GM12865 (cell line): ENCODE results near the gene VGLL4.

Experiments used
- DNase-seq: peaks from one replicate; pipeline ENCODE4 v3.0.0; 2010; ENCODE audit warnings: low read depth
- H3K4me3 ChIP-seq: 2 replicates; pipeline ENCODE4 v1.5.1; 2011; ENCODE audit warnings: mild to moderate bottlenecking, low read depth, low read length, control low read depth
- TF ChIP-seq, protein P1 (sequence below): IDR thresholded peaks from 2 replicates; pipeline ENCODE4 v1.5.1; 2011; ENCODE audit warnings: low read length, control low read depth, low read depth, inconsistent platforms; ENCODE audit not compliant: insufficient read depth; ENCODE audit errors: missing control alignments

VGLL4 gene

DNA sequence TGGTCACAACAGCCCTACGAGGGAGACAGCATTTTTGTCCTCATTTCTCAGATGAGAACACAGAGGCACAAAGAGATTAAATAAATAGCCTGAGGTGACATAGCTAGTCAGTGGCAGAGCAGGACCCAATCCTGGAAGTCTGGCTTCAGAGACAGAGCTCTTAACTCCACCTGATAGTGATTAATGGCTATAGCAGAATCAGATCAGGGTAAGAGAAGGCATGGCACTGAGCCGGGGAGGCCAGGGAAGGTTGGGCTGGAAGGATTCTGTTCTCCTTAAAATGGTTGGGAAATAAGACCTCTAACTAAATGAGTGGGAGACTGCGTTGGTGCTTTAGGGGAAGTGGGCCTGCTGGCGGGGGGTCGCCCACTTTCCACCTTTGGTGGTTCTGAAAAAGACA lies 104.5 kb downstream of the VGLL4 start:
- H3K4me3 ChIP-seq, result no peak overlapping the region
- TF ChIP-seq, protein P1, sequence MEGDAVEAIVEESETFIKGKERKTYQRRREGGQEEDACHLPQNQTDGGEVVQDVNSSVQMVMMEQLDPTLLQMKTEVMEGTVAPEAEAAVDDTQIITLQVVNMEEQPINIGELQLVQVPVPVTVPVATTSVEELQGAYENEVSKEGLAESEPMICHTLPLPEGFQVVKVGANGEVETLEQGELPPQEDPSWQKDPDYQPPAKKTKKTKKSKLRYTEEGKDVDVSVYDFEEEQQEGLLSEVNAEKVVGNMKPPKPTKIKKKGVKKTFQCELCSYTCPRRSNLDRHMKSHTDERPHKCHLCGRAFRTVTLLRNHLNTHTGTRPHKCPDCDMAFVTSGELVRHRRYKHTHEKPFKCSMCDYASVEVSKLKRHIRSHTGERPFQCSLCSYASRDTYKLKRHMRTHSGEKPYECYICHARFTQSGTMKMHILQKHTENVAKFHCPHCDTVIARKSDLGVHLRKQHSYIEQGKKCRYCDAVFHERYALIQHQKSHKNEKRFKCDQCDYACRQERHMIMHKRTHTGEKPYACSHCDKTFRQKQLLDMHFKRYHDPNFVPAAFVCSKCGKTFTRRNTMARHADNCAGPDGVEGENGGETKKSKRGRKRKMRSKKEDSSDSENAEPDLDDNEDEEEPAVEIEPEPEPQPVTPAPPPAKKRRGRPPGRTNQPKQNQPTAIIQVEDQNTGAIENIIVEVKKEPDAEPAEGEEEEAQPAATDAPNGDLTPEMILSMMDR, result no peak
- DNase-seq, result no peak

DNA sequence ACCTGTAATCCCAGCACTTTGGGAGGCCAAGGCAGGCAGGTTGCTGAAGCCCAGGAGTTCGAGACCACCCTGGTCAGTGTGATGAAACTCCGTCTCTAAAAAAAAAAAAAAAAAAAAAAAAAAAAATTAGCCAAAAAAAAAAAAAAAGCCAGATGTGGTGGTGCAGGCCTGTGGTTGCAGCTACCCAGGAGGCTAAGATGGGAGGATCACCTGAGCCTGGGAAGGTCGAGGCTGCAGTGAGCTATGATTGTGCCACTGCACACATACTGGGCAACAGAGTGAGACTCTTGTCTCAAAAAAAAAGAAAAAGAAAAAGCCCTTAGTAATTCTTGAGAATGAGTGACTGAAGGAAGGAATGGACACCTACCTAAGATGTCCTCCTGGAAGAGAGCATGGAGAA lies 105.1 kb downstream of the VGLL4 start:
- DNase-seq, result no peak
- H3K4me3 ChIP-seq, result no peak overlapping the region
- TF ChIP-seq, protein P1, result no peak

DNA sequence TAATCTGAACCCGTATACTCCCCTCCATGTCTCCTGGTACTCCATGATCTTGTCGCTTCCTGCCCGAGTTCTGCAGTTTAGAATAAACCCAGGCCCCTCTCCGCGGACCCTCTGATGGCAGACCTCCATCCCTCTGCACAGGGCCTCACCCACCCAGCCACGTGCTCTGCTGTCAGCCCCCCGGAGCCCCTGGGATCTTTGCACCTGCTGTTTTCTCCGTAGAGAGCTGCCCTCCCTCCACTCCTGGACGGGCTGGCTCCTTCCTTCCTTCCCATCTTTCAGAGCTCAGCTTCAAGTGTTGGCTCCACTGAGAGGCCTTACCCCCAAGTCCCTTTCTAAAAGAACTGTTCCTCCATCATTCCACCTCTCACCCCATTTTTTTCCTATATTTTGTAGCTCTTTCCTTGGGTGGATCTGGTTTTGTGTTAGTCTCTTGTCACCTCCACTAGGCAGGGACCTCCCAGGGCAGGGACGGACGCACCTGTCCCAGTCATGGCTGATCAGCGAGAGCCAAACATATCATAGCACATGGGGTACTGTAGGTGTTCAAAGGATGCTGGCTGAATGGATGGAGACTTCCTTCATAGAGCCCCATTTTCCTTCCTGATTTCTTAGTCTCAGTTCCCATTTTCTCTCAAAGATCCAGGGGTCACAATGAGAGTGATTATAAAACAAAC lies 106.6 kb downstream of the VGLL4 start:
- TF ChIP-seq, protein P1, result no peak
- DNase-seq, result no peak
- H3K4me3 ChIP-seq, result no peak overlapping the region

DNA sequence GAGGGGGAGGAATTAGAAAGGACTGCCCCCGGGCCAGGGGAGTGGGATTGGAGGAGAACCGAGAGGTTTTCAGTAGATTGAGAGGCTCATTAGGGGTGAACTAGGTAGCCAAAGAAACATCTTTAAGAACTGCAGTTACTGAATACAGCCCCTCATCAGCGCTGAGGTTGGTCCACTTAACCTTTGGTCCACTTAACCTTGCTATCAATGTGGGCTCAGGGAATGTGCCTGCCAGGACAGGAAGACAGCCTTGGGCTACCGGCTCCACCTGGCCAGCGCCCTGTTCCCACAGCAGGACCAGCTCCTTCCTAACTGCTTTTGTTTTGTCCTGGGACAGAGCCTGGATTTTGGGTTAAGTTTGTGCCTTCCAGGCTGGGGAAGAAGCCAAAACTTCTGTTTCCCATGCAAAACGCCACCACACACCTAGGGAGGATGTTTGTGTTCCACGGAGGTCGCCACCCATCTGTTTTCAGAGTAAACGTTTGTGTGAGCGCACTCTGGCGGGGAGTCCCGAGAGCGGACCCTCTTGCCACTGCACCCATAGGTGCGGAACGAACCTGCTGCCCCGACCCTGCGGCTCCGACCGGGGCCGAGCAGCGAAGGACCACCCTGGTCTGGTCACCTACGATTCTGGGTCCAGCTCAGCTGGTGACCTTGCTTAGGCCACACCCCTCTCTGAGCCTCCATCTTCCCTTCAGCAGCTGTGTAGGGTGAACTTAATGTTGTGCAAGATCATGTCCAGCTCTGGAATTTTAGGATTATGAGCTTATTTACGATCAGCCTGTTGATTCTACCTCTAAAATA lies 107.4 kb downstream of the VGLL4 start:
- TF ChIP-seq, protein P1, result no peak
- H3K4me3 ChIP-seq, result no peak overlapping the region
- DNase-seq, result no peak

DNA sequence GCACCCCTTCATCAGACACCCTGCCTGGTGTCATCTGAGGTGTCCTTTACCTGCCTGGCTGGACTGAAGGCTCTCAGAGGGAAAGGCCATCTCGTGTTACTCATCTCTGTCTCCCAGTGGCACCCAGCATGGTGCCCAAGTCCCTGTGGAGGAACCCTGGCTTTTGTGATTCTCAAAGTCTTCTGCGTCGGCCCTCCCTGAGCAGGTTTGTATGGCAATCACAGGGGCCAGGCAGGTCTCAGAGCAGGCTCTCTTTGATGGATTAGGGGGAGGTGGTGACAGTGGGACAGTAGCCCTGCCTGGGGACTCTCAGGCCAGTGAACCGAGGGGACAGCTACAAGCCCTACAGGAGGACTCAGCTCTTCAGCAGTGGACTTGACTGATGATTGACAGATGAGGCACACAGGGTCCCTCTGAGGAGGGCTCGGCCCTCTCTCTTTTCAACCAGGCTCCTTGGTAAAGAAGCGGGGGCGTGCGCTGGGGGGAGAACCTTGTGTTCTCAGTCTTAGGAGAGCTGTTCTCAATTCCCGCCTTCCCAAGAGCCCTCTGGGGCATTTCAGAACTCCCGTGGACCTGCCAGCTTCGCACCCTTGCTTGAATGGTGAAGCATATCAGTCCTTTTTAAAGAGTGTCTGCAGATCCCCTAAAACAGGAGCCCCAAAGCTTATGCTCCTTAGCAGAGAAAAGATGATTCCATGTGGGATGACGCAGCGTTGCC lies 108.3 kb downstream of the VGLL4 start:
- DNase-seq, result no peak
- H3K4me3 ChIP-seq, result no peak overlapping the region
- TF ChIP-seq, protein P1, result no peak

DNA sequence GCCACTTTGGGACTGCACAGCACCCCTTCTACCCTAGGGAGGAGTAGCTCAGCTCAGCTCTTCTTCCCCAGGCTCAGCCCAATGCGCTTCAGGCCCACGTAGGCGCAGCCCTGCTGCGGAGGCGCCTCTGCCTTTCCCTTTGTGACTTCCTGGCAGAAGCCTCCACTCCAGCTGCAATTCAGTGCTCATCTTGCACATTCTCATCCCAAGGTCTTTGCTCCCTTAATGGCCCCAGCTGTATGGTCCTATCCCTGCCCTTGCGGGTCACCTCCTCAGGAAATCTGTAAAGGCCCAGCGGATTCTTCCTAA lies 109.0 kb downstream of the VGLL4 start:
- TF ChIP-seq, protein P1, result no peak
- no peak overlapping the region for H3K4me3 ChIP-seq
- no peak for DNase-seq
